ENCODE results near the gene DUOX2.

The DUOX2 gene

DNA sequence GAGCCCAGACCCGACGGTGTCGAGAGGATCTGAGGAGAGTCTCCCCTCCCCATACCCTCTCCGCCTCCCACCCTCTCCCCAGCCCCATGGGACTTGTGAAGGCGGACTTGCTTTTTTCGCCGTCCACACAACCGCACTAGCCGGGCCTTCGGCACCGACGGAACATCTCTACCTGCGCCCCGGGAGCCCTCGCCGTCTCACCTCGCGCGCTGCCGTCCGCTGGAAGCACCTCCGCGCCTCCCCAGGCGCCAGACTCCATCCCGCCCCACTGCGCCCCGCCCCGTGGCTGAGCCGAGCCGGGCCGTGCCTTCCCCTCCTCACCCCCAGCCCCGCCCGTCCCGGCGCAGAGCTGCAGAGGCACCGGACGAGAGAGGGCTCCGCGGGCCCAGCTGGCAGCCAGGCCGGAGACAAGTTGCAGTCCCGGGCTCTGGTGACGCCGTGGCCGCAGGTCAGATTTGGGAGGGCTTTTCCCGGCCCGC, 15.7 kb upstream of the DUOX2 start, which contains the start of the genes DUOX1 and DUOXA1:
Gene DUOX1 (plus strand): TSS at position 344 of the 479 bp plus-strand sequence. CDS start 1,973 bp downstream, outside the sequence.
Gene DUOXA1 (minus strand): TSS at position 229 of the 479 bp plus-strand sequence. CDS start 6,865 bp downstream, outside the sequence.
- Histone ChIP-seq H3F3A (ENCODE audit: low read depth) (no peaks in the 10 kb centered on the region), H3K4me1 (ENCODE audit: insufficient read depth, low read length, poor library complexity, severe bottlenecking) (no peaks in the 10 kb centered on the region), H2AFZ (ENCODE audit: low read length) (no peak within 1 kb of the TSS), H3K36me3 (ENCODE audit: insufficient read depth, low read length) (no peaks in the 10 kb centered on the region), H4K20me1 (ENCODE audit: insufficient read depth, low read length, poor library complexity, severe bottlenecking) (no peaks in the 10 kb centered on the region), H3K4me3 (ENCODE audit: low read length, poor library complexity, severe bottlenecking) (no peak within 1 kb of the TSS), H3K27me3 (ENCODE audit: insufficient read depth, low read length, poor library complexity, severe bottlenecking) (no peaks in the 10 kb centered on the region), H3K4me2 (ENCODE audit: low read depth, low read length, poor library complexity, severe bottlenecking) (no peak within 1 kb of the TSS), H3K9ac (ENCODE audit: low read depth, low read length, poor library complexity, severe bottlenecking) (no peak within 1 kb of the TSS), H3K9me2 (replicated peaks; ENCODE audit: low read depth, low read length) (no peaks in the 10 kb centered on the region), H3K9me3 (ENCODE audit: insufficient read depth, low read depth, low read length) (no peaks in the 10 kb centered on the region), H3K79me2 (ENCODE audit: insufficient read depth, low read length) (no peaks in the 10 kb centered on the region)
- TF ChIP-seq, protein P1, sequence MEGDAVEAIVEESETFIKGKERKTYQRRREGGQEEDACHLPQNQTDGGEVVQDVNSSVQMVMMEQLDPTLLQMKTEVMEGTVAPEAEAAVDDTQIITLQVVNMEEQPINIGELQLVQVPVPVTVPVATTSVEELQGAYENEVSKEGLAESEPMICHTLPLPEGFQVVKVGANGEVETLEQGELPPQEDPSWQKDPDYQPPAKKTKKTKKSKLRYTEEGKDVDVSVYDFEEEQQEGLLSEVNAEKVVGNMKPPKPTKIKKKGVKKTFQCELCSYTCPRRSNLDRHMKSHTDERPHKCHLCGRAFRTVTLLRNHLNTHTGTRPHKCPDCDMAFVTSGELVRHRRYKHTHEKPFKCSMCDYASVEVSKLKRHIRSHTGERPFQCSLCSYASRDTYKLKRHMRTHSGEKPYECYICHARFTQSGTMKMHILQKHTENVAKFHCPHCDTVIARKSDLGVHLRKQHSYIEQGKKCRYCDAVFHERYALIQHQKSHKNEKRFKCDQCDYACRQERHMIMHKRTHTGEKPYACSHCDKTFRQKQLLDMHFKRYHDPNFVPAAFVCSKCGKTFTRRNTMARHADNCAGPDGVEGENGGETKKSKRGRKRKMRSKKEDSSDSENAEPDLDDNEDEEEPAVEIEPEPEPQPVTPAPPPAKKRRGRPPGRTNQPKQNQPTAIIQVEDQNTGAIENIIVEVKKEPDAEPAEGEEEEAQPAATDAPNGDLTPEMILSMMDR (conservative IDR thresholded peaks at IDR 0.05; ENCODE audit: low read length): no peak
- TF ChIP-seq EZH2phosphoT487 (IDR thresholded peaks at IDR 0.05; ENCODE audit: borderline replicate concordance): no peak

DNA sequence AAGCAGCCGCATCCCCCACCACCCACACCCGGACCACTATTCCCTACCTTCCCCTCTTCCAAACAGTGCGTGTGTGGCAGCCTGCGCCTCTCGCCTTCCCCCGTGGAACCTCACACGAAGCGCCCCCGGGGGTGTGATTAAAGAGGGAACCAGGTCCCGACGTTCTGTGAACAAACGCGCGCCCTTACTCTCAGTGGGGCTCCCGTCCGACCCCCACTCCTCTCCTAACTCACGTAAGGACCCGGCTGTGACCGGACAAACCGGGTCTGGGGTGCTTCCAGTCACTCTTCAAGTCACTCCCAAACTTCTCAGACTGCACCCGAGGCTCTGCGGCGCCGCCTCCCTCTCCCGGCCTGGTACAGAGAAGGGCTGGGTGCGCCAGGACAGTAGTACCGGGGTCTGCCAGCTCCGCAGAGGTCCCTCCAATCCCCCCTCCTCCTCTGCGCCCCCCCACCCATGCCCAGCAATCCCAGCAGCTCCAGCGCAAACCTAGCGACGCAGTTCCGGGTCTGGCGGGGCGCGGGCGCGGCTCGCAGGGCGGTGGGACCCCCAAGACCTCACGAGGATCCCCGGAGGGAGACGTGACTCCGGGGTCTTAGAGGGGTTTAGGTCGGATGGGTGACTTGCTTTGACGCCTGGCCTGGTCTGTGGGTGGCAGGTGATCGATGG, 15.1 kb upstream of the DUOX2 start:
- H3K36me3 ChIP-seq (ENCODE audit: insufficient read depth, low read length): no peaks in the 10 kb centered on the region
- no peak overlapping the region for H3K4me3 ChIP-seq (ENCODE audit: low read length, poor library complexity, severe bottlenecking)
- no peaks in the 10 kb centered on the region for H3K79me2 ChIP-seq (ENCODE audit: insufficient read depth, low read length)
- no peaks in the 10 kb centered on the region for H3F3A ChIP-seq (ENCODE audit: low read depth)
- TF ChIP-seq, protein P1 (conservative IDR thresholded peaks at IDR 0.05; ENCODE audit: low read length): no peak
- no peak for TF ChIP-seq EZH2phosphoT487 (IDR thresholded peaks at IDR 0.05; ENCODE audit: borderline replicate concordance)
- no peaks in the 10 kb centered on the region for H3K9me3 ChIP-seq (ENCODE audit: insufficient read depth, low read depth, low read length)
- H3K9me2 ChIP-seq (replicated peaks; ENCODE audit: low read depth, low read length): no peaks in the 10 kb centered on the region
- no peaks in the 10 kb centered on the region for H4K20me1 ChIP-seq (ENCODE audit: insufficient read depth, low read length, poor library complexity, severe bottlenecking)
- H2AFZ ChIP-seq (ENCODE audit: low read length): no peak overlapping the region
- H3K4me1 ChIP-seq (ENCODE audit: insufficient read depth, low read length, poor library complexity, severe bottlenecking): no peaks in the 10 kb centered on the region
- H3K4me2 ChIP-seq (ENCODE audit: low read depth, low read length, poor library complexity, severe bottlenecking): no peak overlapping the region
- no peak overlapping the region for H3K9ac ChIP-seq (ENCODE audit: low read depth, low read length, poor library complexity, severe bottlenecking)
- H3K27me3 ChIP-seq (ENCODE audit: insufficient read depth, low read length, poor library complexity, severe bottlenecking): no peaks in the 10 kb centered on the region

DNA sequence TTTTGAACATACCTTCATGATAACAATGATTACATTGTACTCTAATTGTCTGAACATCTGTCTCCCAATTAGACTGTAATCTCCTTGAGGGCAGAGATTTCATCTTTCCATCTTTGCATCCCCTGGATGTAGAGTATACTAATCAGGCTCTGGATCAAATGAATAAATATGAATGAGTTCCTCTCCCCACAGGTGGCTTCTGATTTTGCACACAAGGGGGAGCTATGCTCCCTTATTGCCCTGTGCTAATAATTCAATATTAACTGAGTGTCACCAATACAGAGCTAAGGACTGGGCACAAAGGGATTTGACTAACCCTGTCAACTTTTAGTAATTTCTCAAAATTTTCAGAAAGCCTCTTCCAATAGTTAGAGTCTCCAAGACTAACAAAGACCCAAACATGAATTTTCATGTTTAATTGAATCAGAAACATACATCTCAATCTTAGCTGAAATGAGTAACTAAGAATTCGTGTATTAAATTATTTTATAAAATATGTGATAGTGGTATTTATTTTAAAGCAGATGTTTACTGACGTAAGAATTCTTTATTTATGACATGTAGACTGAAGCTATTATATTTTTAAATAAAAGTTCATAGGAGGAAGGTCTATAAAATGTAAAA, 12.7 kb upstream of the DUOX2 start:
- Histone ChIP-seq H4K20me1 (ENCODE audit: insufficient read depth, low read length, poor library complexity, severe bottlenecking) (no peaks in the 10 kb centered on the region), H3K79me2 (ENCODE audit: insufficient read depth, low read length) (no peaks in the 10 kb centered on the region), H3F3A (ENCODE audit: low read depth) (no peaks in the 10 kb centered on the region), H2AFZ (ENCODE audit: low read length) (no peak overlapping the region), H3K4me3 (ENCODE audit: low read length, poor library complexity, severe bottlenecking) (no peak overlapping the region), H3K9ac (ENCODE audit: low read depth, low read length, poor library complexity, severe bottlenecking) (no peak overlapping the region), H3K36me3 (ENCODE audit: insufficient read depth, low read length) (no peaks in the 10 kb centered on the region), H3K4me2 (ENCODE audit: low read depth, low read length, poor library complexity, severe bottlenecking) (no peak overlapping the region), H3K9me2 (replicated peaks; ENCODE audit: low read depth, low read length) (no peaks in the 10 kb centered on the region), H3K9me3 (ENCODE audit: insufficient read depth, low read depth, low read length) (no peaks in the 10 kb centered on the region), H3K4me1 (ENCODE audit: insufficient read depth, low read length, poor library complexity, severe bottlenecking) (no peaks in the 10 kb centered on the region), H3K27me3 (ENCODE audit: insufficient read depth, low read length, poor library complexity, severe bottlenecking) (no peaks in the 10 kb centered on the region)
- TF ChIP-seq, protein P1 (conservative IDR thresholded peaks at IDR 0.05; ENCODE audit: low read length): peak; percentile 94
- no peak for TF ChIP-seq EZH2phosphoT487 (IDR thresholded peaks at IDR 0.05; ENCODE audit: borderline replicate concordance)

Measured in Loucy (cell line).